GM12878 (cell line): ENCODE results near the gene NCKAP5. TPM values are rescaled to one million over a fixed set of nuclear protein-coding genes. Genes with fewer than 3 reads are reported as not detected.

Experiments used
- ATAC-seq: fragments of 200-7000 bp; cut with Tn5 transposase; 3 replicates; pipeline ENCODE4 v1.9.1; 2020; ENCODE audit warnings: mild to moderate bottlenecking, moderate library complexity
- BruUV-seq: library from RNA; stranded (reverse); fragments of 400-500 nt; replicated peaks from 2 replicates; lab custom pipeline; 2021; lab: Mats Ljungman, UMichigan
- CTCF ChIA-PET: fragments of 300-600 bp; sonication (Branson Sonifier 250); formaldehyde crosslinking; extraction: SDS; loops from one replicate; lab custom pipeline; 2021; ENCODE audit warnings: inconsistent platforms; lab: Yijun Ruan, JAX
- POLR2A ChIA-PET: fragments of 350-600 bp; formaldehyde crosslinking; extraction: SDS; loops from one replicate; lab custom pipeline; 2021; ENCODE audit warnings: inconsistent platforms; lab: Charles Lee
- RAD21 ChIA-PET: fragments of 300-600 bp; sonication (Branson Sonifier 250); formaldehyde crosslinking; loops from one replicate; lab custom pipeline; 2023; ENCODE audit warnings: antibody characterized with exemption; ENCODE audit not compliant: unreplicated experiment; lab: Charles Lee
- SMC1A ChIA-PET: fragments of 300-600 bp; sonication (Branson Sonifier 250); formaldehyde crosslinking; loops from one replicate; lab custom pipeline; 2023; ENCODE audit not compliant: unreplicated experiment, uncharacterized antibody; lab: Charles Lee
- DNase-seq: peaks from one replicate; pipeline ENCODE4 v3.0.0-alpha.2; 2011; ENCODE audit warnings: low read depth, low spot score
- FAIRE-seq: peaks from 3 replicates; lab custom pipeline; 2011; peaks lifted over from hg19 to GRCh38; lab: Jason Lieb, UNC
- H2AFZ ChIP-seq: 2 replicates; pipeline ENCODE4 v1.6.0; 2011; ENCODE audit warnings: low read depth, low read length, control low read depth; ENCODE audit not compliant: control insufficient read depth
- H3K27ac ChIP-seq: 2 replicates; pipeline ENCODE4 v1.5.1; 2011; ENCODE audit warnings: control low read depth; ENCODE audit not compliant: control insufficient read depth, insufficient read depth
- H3K27me3 ChIP-seq, 2 experiments: replicated peaks in 1 of 2; 2 replicates each; pipeline versions ENCODE4 v1.6.0 to v1.6.1; 2011; ENCODE audit warnings: low read length in 1 of 2; ENCODE audit not compliant: control insufficient read depth in 2 of 2, insufficient read depth in 2 of 2
- H3K36me3 ChIP-seq, 2 experiments: 2 replicates each; pipeline ENCODE4 v1.5.1; 2011; ENCODE audit warnings: low read length in 1 of 2; ENCODE audit not compliant: control insufficient read depth in 2 of 2, insufficient read depth in 2 of 2
- H3K4me1 ChIP-seq: 2 replicates; pipeline ENCODE4 v1.6.1; 2011; ENCODE audit warnings: mild to moderate bottlenecking, low read length, moderate library complexity, mixed read lengths; ENCODE audit not compliant: control insufficient read depth, insufficient read depth
- H3K4me2 ChIP-seq: 2 replicates; pipeline ENCODE4 v1.6.0; 2011; ENCODE audit warnings: control low read depth; ENCODE audit not compliant: control insufficient read depth, insufficient read depth
- H3K4me3 ChIP-seq: fragments of 200-600 bp; sonication (generic); 2 replicates; pipeline ENCODE4 v1.5.1; 2016
- H3K79me2 ChIP-seq: 2 replicates; pipeline ENCODE4 v1.6.0; 2011; ENCODE audit warnings: low read length; ENCODE audit not compliant: control insufficient read depth, insufficient read depth
- H3K9ac ChIP-seq: 2 replicates; pipeline ENCODE4 v1.8.0; 2011; ENCODE audit warnings: low read length, control low read depth, mixed read lengths; ENCODE audit not compliant: control insufficient read depth, insufficient read depth
- H3K9me3 ChIP-seq: replicated peaks from 3 replicates; pipeline ENCODE4 v1.5.1; 2011; ENCODE audit warnings: mild to moderate bottlenecking, low read length; ENCODE audit not compliant: control insufficient read depth, insufficient read depth
- H4K20me1 ChIP-seq: 2 replicates; pipeline ENCODE4 v1.6.0; 2011; ENCODE audit not compliant: control insufficient read depth, insufficient read depth
- BHLHE40 ChIP-seq, 2 experiments: fragments of 450-650 bp in 1 of 2; IDR thresholded peaks; 2 replicates each; pipeline ENCODE4 v1.6.1; 2011 to 2017; ENCODE audit warnings: low read depth in 2 of 2, borderline replicate concordance in 1 of 2, improper control_type of control experiment in 1 of 2, low read length in 1 of 2, mild to moderate bottlenecking in 1 of 2
- BMI1 ChIP-seq: fragments of 450-650 bp; IDR thresholded peaks from 2 replicates; pipeline ENCODE4 v1.6.1; 2016; ENCODE audit warnings: mild to moderate bottlenecking, moderate library complexity, borderline replicate concordance
- CBX5 ChIP-seq: sonication (generic); IDR thresholded peaks from 2 replicates; pipeline ENCODE4 v1.6.1; 2016; ENCODE audit warnings: low read depth, moderate library complexity, mild to moderate bottlenecking, inconsistent platforms
- EGR1 ChIP-seq, 2 experiments: IDR thresholded peaks; 1 replicate in 1 of 2; 2 replicates in 1 of 2; pipeline ENCODE4 v1.6.1; 2011 to 2012; ENCODE audit warnings: low read depth in 2 of 2, low read length in 2 of 2, borderline replicate concordance in 1 of 2, mild to moderate bottlenecking in 1 of 2, moderate library complexity in 1 of 2
- EP300 ChIP-seq, 2 experiments: fragments of 150-350 bp in 1 of 2; IDR thresholded peaks; 2 replicates each; pipeline ENCODE4 v1.6.1; 2011 to 2012; ENCODE audit warnings: low read depth in 2 of 2, low read length in 2 of 2, borderline replicate concordance in 1 of 2, improper control_type of control experiment in 1 of 2, inconsistent platforms in 1 of 2; ENCODE audit not compliant: control insufficient read depth in 1 of 2
- ETV6 ChIP-seq, 2 experiments: fragments of 450-650 bp in 1 of 2; IDR thresholded peaks in 1 of 2; conservative IDR thresholded peaks in 1 of 2; 2 replicates each; pipeline ENCODE4 v1.6.1; 2014; ENCODE audit warnings: antibody characterized with exemption in 1 of 2, borderline replicate concordance in 1 of 2, low read depth in 1 of 2, mild to moderate bottlenecking in 1 of 2, moderate library complexity in 1 of 2
- FOS ChIP-seq: IDR thresholded peaks from 3 replicates; pipeline ENCODE4 v1.6.1; 2011; ENCODE audit warnings: borderline replicate concordance; ENCODE audit not compliant: insufficient read length; ENCODE audit errors: extremely low read depth
- FOXK2 ChIP-seq: fragments of 450-650 bp; IDR thresholded peaks from 2 replicates; pipeline ENCODE4 v1.6.1; 2017; ENCODE audit warnings: mild to moderate bottlenecking, moderate library complexity
- HCFC1 ChIP-seq: fragments of 150-350 bp; IDR thresholded peaks from 2 replicates; pipeline ENCODE4 v1.6.1; 2014; ENCODE audit warnings: low read length
- MXI1 ChIP-seq: fragments of 150-350 bp; IDR thresholded peaks from 2 replicates; pipeline ENCODE4 v1.6.1; 2011; ENCODE audit warnings: low read depth, mild to moderate bottlenecking, inconsistent platforms, low read length, improper control_type of control experiment
- PAX8 ChIP-seq: fragments of 450-650 bp; IDR thresholded peaks from 2 replicates; pipeline ENCODE4 v1.6.1; 2017; ENCODE audit warnings: mild to moderate bottlenecking, moderate library complexity
- PKNOX1 ChIP-seq: fragments of 450-650 bp; IDR thresholded peaks from 2 replicates; pipeline ENCODE4 v1.6.1; 2016; ENCODE audit warnings: mild to moderate bottlenecking
- POLR2AphosphoS5 ChIP-seq: IDR thresholded peaks from 2 replicates; pipeline ENCODE4 v1.6.1; 2011; ENCODE audit warnings: mild to moderate bottlenecking, low read length, inconsistent platforms
- RAD21 ChIP-seq: IDR thresholded peaks from 2 replicates; pipeline ENCODE4 v1.6.1; 2011; ENCODE audit warnings: mild to moderate bottlenecking, low read depth, low read length, moderate library complexity; ENCODE audit not compliant: insufficient read depth
- STAT1 ChIP-seq: fragments of 450-650 bp; conservative IDR thresholded peaks from 2 replicates; pipeline ENCODE4 v1.6.1; 2014; ENCODE audit warnings: antibody characterized with exemption, mild to moderate bottlenecking
- TAF1 ChIP-seq: IDR thresholded peaks from 2 replicates; pipeline ENCODE4 v1.6.1; 2011; ENCODE audit warnings: mild to moderate bottlenecking, low read depth, low read length, borderline replicate concordance
- TBL1XR1 ChIP-seq: IDR thresholded peaks from 2 replicates; pipeline ENCODE4 v1.6.1; 2012; ENCODE audit warnings: low read depth, low read length, improper control_type of control experiment
- ZNF217 ChIP-seq: fragments of 450-650 bp; IDR thresholded peaks from 2 replicates; pipeline ENCODE4 v1.6.1; 2017; ENCODE audit warnings: antibody characterized with exemption, mild to moderate bottlenecking
- WGBS: methylation state at CpG from one replicate; pipeline ENCODE4 v1.1.6; 2016; ENCODE audit warnings: low lambda C conversion rate; ENCODE audit not compliant: insufficient replicate concordance, insufficient coverage; ENCODE audit errors: missing lambda C conversion rate; 5-methylcytosine and 5-hydroxymethylcytosine counted together
- in situ Hi-C: fragments of 300-500 bp; cut with MboI; formaldehyde crosslinking; loops from 9 replicates; pipeline ENCODE4 v1.14.3; 2018; ENCODE audit warnings: mixed read lengths
- intact Hi-C: fragments of 100-400 bp; cut with micrococcal nuclease; formaldehyde crosslinking; loops from one replicate; pipeline ENCODE4 v1.14.2; 2022; ENCODE audit not compliant: unreplicated experiment
- polyA plus RNA-seq, 11 experiments: library from polyadenylated mRNA; depleted of rRNA in 4 of 11; unstranded in 6 of 11; stranded (reverse) in 5 of 11; fragments of >200 nt; fragmentation: Nextera tagmentation in 4 of 11; fragmentation: Illumina TruSeq in 1 of 11; extraction: Ambion mirVana in 4 of 11; extraction: Trizol in 1 of 11; gene quantifications; 1 replicate in 1 of 11; 2 replicates in 10 of 11; pipeline versions ENCODE4 v1.2.1 to v1.2.3, GENCODE V29; 2011 to 2016; ENCODE audit warnings: inconsistent platforms in 2 of 11, missing spikeins in 2 of 11, low read depth in 1 of 11
- total RNA-seq, 4 experiments: library from RNA; depleted of rRNA in 3 of 4; stranded (reverse); fragments of >200 nt in 3 of 4; fragmentation: Illumina TruSeq in 1 of 4; extraction: Trizol in 1 of 4; gene quantifications; 2 replicates each; pipeline versions ENCODE4 v1.2.1 to v1.2.3, GENCODE V29; 2013 to 2021
- TF ChIP-seq, protein P1 (sequence below): fragments of 150-350 bp; IDR thresholded peaks from 2 replicates; pipeline ENCODE4 v1.6.1; 2014; ENCODE audit warnings: mild to moderate bottlenecking, low read depth, low read length
- TF ChIP-seq, protein P2 (sequence below): fragments of 450-650 bp; IDR thresholded peaks from 2 replicates; pipeline ENCODE4 v1.6.1; 2017; ENCODE audit warnings: mild to moderate bottlenecking, low read depth, inconsistent platforms; ENCODE audit not compliant: poor library complexity, severe bottlenecking

NCKAP5 gene
- total and polyA plus RNA-seq, 10 of the 15 experiments (the other 5 are each of a cell fraction or from before 2014, with no cell fraction given), result 0.06 to 0.44 (median 0.16) TPM

- ATAC-seq, result no peak
- in situ Hi-C loops, result no loop called here
- Histone ChIP-seq H3K4me3 (no peak overlapping the region), H2AFZ (no peak overlapping the region), H3K79me2 (no peaks in the 10 kb centered on the region), H3K9ac (no peak overlapping the region), H3K4me2 (no peak overlapping the region), H3K36me3 (no peaks in the 10 kb centered on the region), H3K27ac (no peak overlapping the region), H3K9me3 (no peaks in the 10 kb centered on the region), H4K20me1 (no peaks in the 10 kb centered on the region), H3K27me3 (no peaks in the 10 kb centered on the region; a peak in 1 of 4 replicates), H3K4me1 (no peaks in the 10 kb centered on the region)
- CTCF ChIA-PET, result no interaction called here
- no peak for DNase-seq
- TF ChIP-seq ETV6 (conservative IDR thresholded peaks at IDR 0.05 in 1 of 2, IDR thresholded peaks at IDR 0.05 in 1 of 2; ENCODE audit: borderline replicate concordance in 1 of 2, low read depth in 1 of 2), result no peak
- no peak for TF ChIP-seq RAD21
- no peak for TF ChIP-seq BHLHE40 (IDR thresholded peaks at IDR 0.05; ENCODE audit: borderline replicate concordance in 1 of 2, low read depth in 2 of 2, low read length in 1 of 2)
- TF ChIP-seq EP300 (IDR thresholded peaks at IDR 0.05; ENCODE audit: borderline replicate concordance in 1 of 2, control insufficient read depth in 1 of 2, low read depth in 2 of 2, low read length in 2 of 2), result no peak
- TF ChIP-seq EGR1 (IDR thresholded peaks at IDR 0.05; ENCODE audit: borderline replicate concordance in 1 of 2, low read depth in 2 of 2, low read length in 2 of 2), result no peak
- no peak for TF ChIP-seq STAT1
- no peak for TF ChIP-seq ZNF217
- TF ChIP-seq FOS, result no peak
- no peak for TF ChIP-seq FOXK2
- no peak for TF ChIP-seq PAX8
- TF ChIP-seq POLR2AphosphoS5, result no peak
- TF ChIP-seq, protein P1, sequence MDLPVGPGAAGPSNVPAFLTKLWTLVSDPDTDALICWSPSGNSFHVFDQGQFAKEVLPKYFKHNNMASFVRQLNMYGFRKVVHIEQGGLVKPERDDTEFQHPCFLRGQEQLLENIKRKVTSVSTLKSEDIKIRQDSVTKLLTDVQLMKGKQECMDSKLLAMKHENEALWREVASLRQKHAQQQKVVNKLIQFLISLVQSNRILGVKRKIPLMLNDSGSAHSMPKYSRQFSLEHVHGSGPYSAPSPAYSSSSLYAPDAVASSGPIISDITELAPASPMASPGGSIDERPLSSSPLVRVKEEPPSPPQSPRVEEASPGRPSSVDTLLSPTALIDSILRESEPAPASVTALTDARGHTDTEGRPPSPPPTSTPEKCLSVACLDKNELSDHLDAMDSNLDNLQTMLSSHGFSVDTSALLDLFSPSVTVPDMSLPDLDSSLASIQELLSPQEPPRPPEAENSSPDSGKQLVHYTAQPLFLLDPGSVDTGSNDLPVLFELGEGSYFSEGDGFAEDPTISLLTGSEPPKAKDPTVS, result no peak
- TF ChIP-seq, protein P2, sequence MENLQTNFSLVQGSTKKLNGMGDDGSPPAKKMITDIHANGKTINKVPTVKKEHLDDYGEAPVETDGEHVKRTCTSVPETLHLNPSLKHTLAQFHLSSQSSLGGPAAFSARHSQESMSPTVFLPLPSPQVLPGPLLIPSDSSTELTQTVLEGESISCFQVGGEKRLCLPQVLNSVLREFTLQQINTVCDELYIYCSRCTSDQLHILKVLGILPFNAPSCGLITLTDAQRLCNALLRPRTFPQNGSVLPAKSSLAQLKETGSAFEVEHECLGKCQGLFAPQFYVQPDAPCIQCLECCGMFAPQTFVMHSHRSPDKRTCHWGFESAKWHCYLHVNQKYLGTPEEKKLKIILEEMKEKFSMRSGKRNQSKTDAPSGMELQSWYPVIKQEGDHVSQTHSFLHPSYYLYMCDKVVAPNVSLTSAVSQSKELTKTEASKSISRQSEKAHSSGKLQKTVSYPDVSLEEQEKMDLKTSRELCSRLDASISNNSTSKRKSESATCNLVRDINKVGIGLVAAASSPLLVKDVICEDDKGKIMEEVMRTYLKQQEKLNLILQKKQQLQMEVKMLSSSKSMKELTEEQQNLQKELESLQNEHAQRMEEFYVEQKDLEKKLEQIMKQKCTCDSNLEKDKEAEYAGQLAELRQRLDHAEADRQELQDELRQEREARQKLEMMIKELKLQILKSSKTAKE, result no peak
- TF ChIP-seq TAF1, result no peak
- TF ChIP-seq TBL1XR1, result no peak
- no peak for TF ChIP-seq BMI1
- no peak for TF ChIP-seq MXI1
- no peak for TF ChIP-seq HCFC1
- TF ChIP-seq CBX5, result no peak
- TF ChIP-seq PKNOX1, result no peak
- intact Hi-C loops, result no loop called here
- SMC1A ChIA-PET, result no interaction called here
- WGBS, result 0% methylated on average over 1 of the region's 1 CpG
- no TSS peak for BruUV-seq
- RAD21 ChIA-PET, result no interaction called here
- POLR2A ChIA-PET, result no interaction called here
- no peak for FAIRE-seq
These were observed 39.4 kb upstream of the NCKAP5 start for GRCh38 chr2:133607679-133608078.
